Erythroblast (primary cell): ENCODE measurements around the gene BCL2L11.

Source experiments
- GATA1 ChIP-seq: IDR thresholded peaks from 2 replicates; pipeline ENCODE4 v1.6.1; 2011; ENCODE audit warnings: low read depth, mild to moderate bottlenecking, control low read depth, low read length, moderate library complexity
- POLR2A ChIP-seq: IDR thresholded peaks from 2 replicates; pipeline ENCODE4 v1.6.1; 2011; ENCODE audit warnings: mild to moderate bottlenecking, low read length

DNA sequence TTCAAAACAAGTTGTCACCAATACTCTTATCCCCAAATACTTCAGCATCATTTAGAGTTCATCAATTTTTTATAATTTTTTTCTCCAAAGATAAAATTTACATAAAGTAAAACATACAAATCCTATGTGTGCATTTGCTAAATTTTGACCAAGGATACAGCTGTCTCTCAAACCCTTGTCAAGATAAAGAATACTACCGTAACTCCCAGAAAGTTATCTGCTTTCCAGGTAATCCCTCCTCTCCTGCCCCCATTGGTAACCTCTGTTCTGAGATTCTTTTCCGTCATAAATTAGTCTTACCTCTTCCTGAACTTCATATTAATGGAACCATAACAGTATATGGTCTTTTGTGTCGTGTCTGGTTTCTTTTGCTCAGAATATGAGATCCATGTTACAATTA is 49.2 kb downstream of the BCL2L11 start:
- TF ChIP-seq POLR2A = no peak
- no peak for TF ChIP-seq GATA1
